Glutamatergic neuron (in vitro differentiated cells): ENCODE measurements around the gene SDHB. TPM values are rescaled to one million over a fixed set of nuclear protein-coding genes. Genes with fewer than 3 reads are reported as not detected.

Experiments used
- DNase-seq: peaks from one replicate; pipeline ENCODE4 v3.0.0; 2022
- H3K27ac Mint-ChIP-seq: one replicate; pipeline ENCODE4 v1.8.0; 2020; ENCODE audit warnings: mild to moderate bottlenecking, mixed read lengths, inconsistent platforms; ENCODE audit not compliant: unreplicated experiment
- H3K27me3 Mint-ChIP-seq: one replicate; pipeline ENCODE4 v1.8.0; 2020; ENCODE audit warnings: mild to moderate bottlenecking, moderate library complexity, mixed read lengths, inconsistent platforms; ENCODE audit not compliant: unreplicated experiment
- H3K36me3 Mint-ChIP-seq: one replicate; pipeline ENCODE4 v1.8.0; 2020; ENCODE audit warnings: mild to moderate bottlenecking, mixed read lengths, inconsistent platforms; ENCODE audit not compliant: unreplicated experiment
- H3K4me1 Mint-ChIP-seq: one replicate; pipeline ENCODE4 v1.8.0; 2020; ENCODE audit warnings: mild to moderate bottlenecking, low read depth, mixed read lengths, inconsistent platforms; ENCODE audit not compliant: unreplicated experiment
- H3K4me3 Mint-ChIP-seq: one replicate; pipeline ENCODE4 v1.8.0; 2020; ENCODE audit warnings: mild to moderate bottlenecking, mixed read lengths, inconsistent platforms; ENCODE audit not compliant: unreplicated experiment
- H3K9me3 Mint-ChIP-seq: one replicate; pipeline ENCODE4 v1.8.0; 2020; ENCODE audit warnings: mild to moderate bottlenecking, moderate library complexity, mixed read lengths, inconsistent platforms; ENCODE audit not compliant: unreplicated experiment
- total RNA-seq: library from RNA; stranded (reverse); fragmentation: NEBNext Ultra II Directional; extraction: Animal tissue kit (Norgen Biotek cat#: 25700); gene quantifications from one replicate; pipeline ENCODE4 v1.2.1, GENCODE V29; 2021; ENCODE audit not compliant: unreplicated experiment
- TF ChIP-seq, protein P1 (sequence below): fragments of 200-600 bp; sonication (generic); IDR thresholded peaks from one replicate; pipeline ENCODE4 v1.5.0; 2021; ENCODE audit not compliant: partially characterized antibody, unreplicated experiment

The SDHB gene
- total RNA-seq, 1 donor from 2014 or later, result 58.9 TPM

DNA sequence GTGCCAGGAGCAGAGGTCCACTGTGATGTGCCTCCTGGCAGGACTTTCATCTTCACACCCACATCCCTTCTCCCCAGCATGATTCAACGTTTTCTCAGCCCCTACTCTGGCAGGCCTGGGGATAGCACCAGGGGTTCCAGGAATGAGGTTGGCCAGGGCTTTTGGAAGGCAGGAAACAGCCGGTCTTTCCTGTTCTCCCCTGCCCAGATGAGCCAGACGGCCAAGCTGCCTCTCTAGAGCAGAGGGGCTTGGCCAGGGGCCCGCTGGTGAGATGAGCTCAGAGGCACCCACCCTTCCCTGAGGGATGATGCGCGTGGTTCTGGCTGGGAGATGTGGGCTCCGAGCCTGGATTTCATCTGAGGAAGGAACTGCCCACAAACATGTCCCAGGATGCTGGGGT, 69.1 kb downstream of the SDHB start:
- H3K27ac Mint-ChIP-seq, result no peak overlapping the region
- H3K4me3 Mint-ChIP-seq, result no peak overlapping the region
- H3K27me3 Mint-ChIP-seq, result peaks cover 9% of the 10 kb centered on the region
- H3K4me1 Mint-ChIP-seq, result no peaks in the 10 kb centered on the region
- DNase-seq, result no peak
- TF ChIP-seq, protein P1, sequence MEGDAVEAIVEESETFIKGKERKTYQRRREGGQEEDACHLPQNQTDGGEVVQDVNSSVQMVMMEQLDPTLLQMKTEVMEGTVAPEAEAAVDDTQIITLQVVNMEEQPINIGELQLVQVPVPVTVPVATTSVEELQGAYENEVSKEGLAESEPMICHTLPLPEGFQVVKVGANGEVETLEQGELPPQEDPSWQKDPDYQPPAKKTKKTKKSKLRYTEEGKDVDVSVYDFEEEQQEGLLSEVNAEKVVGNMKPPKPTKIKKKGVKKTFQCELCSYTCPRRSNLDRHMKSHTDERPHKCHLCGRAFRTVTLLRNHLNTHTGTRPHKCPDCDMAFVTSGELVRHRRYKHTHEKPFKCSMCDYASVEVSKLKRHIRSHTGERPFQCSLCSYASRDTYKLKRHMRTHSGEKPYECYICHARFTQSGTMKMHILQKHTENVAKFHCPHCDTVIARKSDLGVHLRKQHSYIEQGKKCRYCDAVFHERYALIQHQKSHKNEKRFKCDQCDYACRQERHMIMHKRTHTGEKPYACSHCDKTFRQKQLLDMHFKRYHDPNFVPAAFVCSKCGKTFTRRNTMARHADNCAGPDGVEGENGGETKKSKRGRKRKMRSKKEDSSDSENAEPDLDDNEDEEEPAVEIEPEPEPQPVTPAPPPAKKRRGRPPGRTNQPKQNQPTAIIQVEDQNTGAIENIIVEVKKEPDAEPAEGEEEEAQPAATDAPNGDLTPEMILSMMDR, result no peak
- H3K36me3 Mint-ChIP-seq, result no peaks in the 10 kb centered on the region
- H3K9me3 Mint-ChIP-seq, result peaks cover 2% of the 10 kb centered on the region

DNA sequence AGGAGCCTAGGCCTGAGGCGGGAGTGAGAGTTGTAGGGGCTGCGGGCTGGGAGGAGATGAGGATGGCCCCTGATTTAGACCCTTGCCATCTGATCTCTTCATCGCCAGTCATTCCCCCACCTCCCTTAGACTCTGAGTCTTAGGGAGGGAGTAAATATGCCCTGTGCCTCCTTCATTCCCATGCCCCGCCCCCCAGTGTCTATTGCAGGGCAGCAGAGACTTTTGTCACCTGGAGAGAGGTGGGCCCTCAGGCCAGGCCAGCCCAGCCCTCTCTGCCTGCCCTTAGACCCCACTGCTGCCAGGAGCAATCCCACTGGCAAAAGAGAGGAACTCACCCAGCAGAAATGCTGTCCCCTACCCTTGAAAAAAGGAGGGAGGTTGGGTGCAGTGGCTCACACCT, 70.2 kb downstream of the SDHB start:
- DNase-seq, result no peak
- Mint-ChIP-seq H3K4me1 (no peaks in the 10 kb centered on the region), H3K27me3 (peaks cover 11% of the 10 kb centered on the region), H3K36me3 (no peaks in the 10 kb centered on the region), H3K27ac (no peak overlapping the region), H3K9me3 (peaks cover 2% of the 10 kb centered on the region), H3K4me3 (no peak overlapping the region)
- TF ChIP-seq, protein P1, result no peak

DNA sequence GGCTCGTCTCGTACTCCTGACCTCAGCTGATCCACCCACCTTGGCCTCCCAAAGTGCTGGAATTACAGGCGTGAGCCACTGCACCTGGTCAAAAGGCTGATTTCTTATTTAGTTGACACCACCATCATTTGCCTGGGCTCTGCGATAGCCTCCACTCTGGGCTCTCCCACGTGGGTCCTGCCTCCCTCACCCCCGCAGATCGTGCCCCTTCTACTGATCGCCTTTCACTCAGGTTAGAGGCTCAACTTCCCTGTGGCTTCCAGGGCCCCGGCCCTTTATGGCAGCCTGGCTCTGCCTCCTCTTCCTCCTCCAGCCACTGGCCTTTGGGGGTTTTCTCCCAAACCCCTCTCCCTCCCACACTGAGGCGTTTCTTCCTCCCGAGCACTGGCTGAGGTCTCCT, 70.9 kb downstream of the SDHB start:
- peaks cover 12% of the 10 kb centered on the region for H3K27me3 Mint-ChIP-seq
- H3K4me3 Mint-ChIP-seq, result no peak overlapping the region
- peaks cover 2% of the 10 kb centered on the region for H3K9me3 Mint-ChIP-seq
- DNase-seq, result no peak
- TF ChIP-seq, protein P1, result no peak
- no peaks in the 10 kb centered on the region for H3K36me3 Mint-ChIP-seq
- peaks cover 2% of the 10 kb centered on the region for H3K4me1 Mint-ChIP-seq
- no peak overlapping the region for H3K27ac Mint-ChIP-seq

GRCh38 chr1:16981269-16981849, 72.5 kb downstream of the SDHB start:
- TF ChIP-seq, protein P1, result no peak
- no peak overlapping the region for H3K27ac Mint-ChIP-seq
- peaks cover 15% of the 10 kb centered on the region for H3K27me3 Mint-ChIP-seq
- DNase-seq, result no peak
- peak overlapping the region; percentile 83 for H3K4me3 Mint-ChIP-seq
- peaks cover 2% of the 10 kb centered on the region for H3K9me3 Mint-ChIP-seq
- no peaks in the 10 kb centered on the region for H3K36me3 Mint-ChIP-seq
- peaks cover 2% of the 10 kb centered on the region for H3K4me1 Mint-ChIP-seq

DNA sequence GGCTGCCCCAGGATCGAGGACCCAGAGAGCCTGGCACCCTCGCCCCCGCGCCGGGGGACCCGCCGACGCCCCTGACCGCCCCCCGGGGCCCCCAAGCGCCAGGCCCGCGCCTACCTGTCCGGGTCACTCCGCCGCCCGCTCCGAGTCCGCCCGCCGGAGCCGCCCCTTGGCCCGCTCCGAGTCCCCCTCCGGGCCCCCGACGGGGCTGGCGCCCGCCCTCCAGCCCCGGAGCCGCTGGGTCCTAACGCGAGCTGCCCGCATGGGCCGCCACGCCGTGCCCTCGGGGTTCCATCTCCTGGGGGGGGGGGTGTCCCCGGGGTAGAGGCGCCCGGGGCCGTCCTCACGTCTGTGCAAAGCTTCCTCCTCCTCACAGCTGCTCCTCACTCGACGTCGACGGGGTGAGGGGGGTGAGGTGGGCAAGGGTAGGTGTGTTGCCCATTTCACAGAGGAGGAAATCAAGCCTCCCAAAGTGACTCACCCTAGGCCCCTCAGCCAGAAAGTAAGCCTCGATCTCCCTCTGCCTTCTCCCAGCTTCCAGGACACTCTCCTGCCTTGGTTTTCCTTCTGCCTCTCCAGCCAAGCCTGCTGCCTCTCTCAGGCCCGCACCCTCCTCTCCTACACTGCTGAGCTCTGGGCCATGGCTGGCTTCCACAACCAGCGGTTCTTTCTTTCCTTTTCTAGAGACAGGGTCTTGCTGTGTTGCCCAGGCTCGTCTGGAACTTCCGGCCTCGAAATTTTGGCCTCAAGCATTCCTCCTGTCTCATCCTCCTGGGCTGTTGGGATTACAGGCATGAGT, 73.2 kb downstream of the SDHB start, which contains the start of gene MFAP2:
Gene MFAP2 (minus strand): TSS at position 148 of the 796 bp plus-strand sequence. CDS start 2,347 bp downstream, outside the sequence.
- no peaks in the 10 kb centered on the region for H3K36me3 Mint-ChIP-seq
- DNase-seq, result no peak
- peak within 1 kb of the TSS; percentile 83 for H3K4me3 Mint-ChIP-seq
- peaks cover 2% of the 10 kb centered on the region for H3K4me1 Mint-ChIP-seq
- peak within 1 kb of the TSS; percentile 50 for H3K27ac Mint-ChIP-seq
- peaks cover 2% of the 10 kb centered on the region for H3K9me3 Mint-ChIP-seq
- TF ChIP-seq, protein P1, result no peak
- peaks cover 18% of the 10 kb centered on the region for H3K27me3 Mint-ChIP-seq
